ENCODE results near the gene SLC25A43. TPM values are rescaled to one million over a fixed set of nuclear protein-coding genes. Genes with fewer than 3 reads are reported as not detected.

The SLC25A43 gene
- total and polyA plus RNA-seq, 2 of the 4 experiments (the other 2 are of a cell fraction) = 12.3 to 12.5 TPM

GRCh38 chrX:119410854-119411253 is 11.7 kb downstream of the SLC25A43 start:
- H4K5ac ChIP-seq (ENCODE audit: low read depth, low read length) = no peak overlapping the region
- H3K9me3 ChIP-seq (ENCODE audit: control insufficient read depth, insufficient read depth, low read length) = no peaks in the 10 kb centered on the region
- DNase-seq = no peak
- H3K79me1 ChIP-seq (ENCODE audit: low read depth in 1 of 2, low read length in 2 of 2) = peaks cover 0 to 6% of the 10 kb centered on the region in 2 experiments; a peak in 2 of 4 replicates
- no peak overlapping the region for H3K14ac ChIP-seq (replicated peaks; ENCODE audit: low read depth, low read length)
- H3K9me1 ChIP-seq (ENCODE audit: insufficient read depth, low read length) = peaks cover 3% of the 10 kb centered on the region; the same call in 1 of the 2 replicates
- H2BK15ac ChIP-seq (ENCODE audit: low read depth, low read length) = no peak overlapping the region
- H2AK5ac ChIP-seq (ENCODE audit: low read depth, low read length) = no peak overlapping the region
- intact Hi-C loops (cut with micrococcal nuclease) (no loop called here), dilution Hi-C loops (cut with HindIII; ENCODE audit: low sequenced_read_pairs, unreplicated experiment) (no loop called here), in situ Hi-C loops (cut with MboI; ENCODE audit: low sequenced_read_pairs) (no loop called here)
- no peak overlapping the region for H3K4me3 ChIP-seq (ENCODE audit: insufficient read depth, low read depth, low read length)
- H3K9ac ChIP-seq (ENCODE audit: low read depth, low read length) = no peak overlapping the region
- no peak overlapping the region for H4K91ac ChIP-seq (ENCODE audit: insufficient read depth, low read depth, low read length)
- ChIA-PET CTCF (no interaction called here), POLR2A (ENCODE audit: unreplicated experiment) (interaction anchor here (0.6 kb wide), 1 partner anchor 190 kb away, joined by 3 read pairs; no protein-coding TSS in a partner anchor)
- no peak overlapping the region for H3K56ac ChIP-seq (ENCODE audit: extremely low read depth, insufficient read depth, low read length)
- H3K27ac ChIP-seq (ENCODE audit: insufficient read depth, low read length) = no peak overlapping the region
- 0 out of 2 replicates have a peak, but pooled peaks cover 4% of the 10 kb centered on the region for H4K20me1 ChIP-seq (ENCODE audit: insufficient read depth, low read length)
- H3K4ac ChIP-seq (ENCODE audit: low read depth, low read length) = peak overlapping the region; percentile 25; the same call in 1 of the 2 replicates
- H3K4me2 ChIP-seq (ENCODE audit: low read depth, low read length) = no peak overlapping the region
- BruUV-seq (replicated peaks) = no TSS peak
- no peak overlapping the region for H2BK20ac ChIP-seq (ENCODE audit: low read depth, low read length)
- H2AK9ac ChIP-seq (replicated peaks; ENCODE audit: low read depth, low read length, poor library complexity) = no peak overlapping the region
- ATAC-seq (ENCODE audit: low read depth) = no peak
- no peak overlapping the region for H2AFZ ChIP-seq (replicated peaks; ENCODE audit: low read length, poor library complexity)
- no peaks in the 10 kb centered on the region for H3K4me1 ChIP-seq (ENCODE audit: control insufficient read depth, insufficient read depth, low read length)
- H3K18ac ChIP-seq (ENCODE audit: low read depth, low read length) = no peak overlapping the region
- no peaks in the 10 kb centered on the region for H3K27me3 ChIP-seq (ENCODE audit: control insufficient read depth, insufficient read depth, low read length)
- H3K23ac ChIP-seq (ENCODE audit: low read depth, low read length) = no peak overlapping the region
- no peak for TF ChIP-seq BHLHE40 (IDR thresholded peaks at IDR 0.05; ENCODE audit: low read depth, low read length)
- TF ChIP-seq CEBPB (IDR thresholded peaks at IDR 0.05; ENCODE audit: low read depth, low read length) = no peak
- TF ChIP-seq CTCF (conservative IDR thresholded peaks at IDR 0.05; ENCODE audit: low read depth, low read length) = no peak
- TF ChIP-seq POLR2A (IDR thresholded peaks at IDR 0.05; ENCODE audit: low read depth, low read length) = no peak
- TF ChIP-seq RFX5 (IDR thresholded peaks at IDR 0.05; ENCODE audit: low read depth, low read length) = no peak
- TF ChIP-seq SMC3 (IDR thresholded peaks at IDR 0.05; ENCODE audit: low read depth, low read length) = no peak
- no peak for TF ChIP-seq NFE2L2 (IDR thresholded peaks at IDR 0.05; ENCODE audit: low read depth, low read length)
- TF ChIP-seq MXI1 (IDR thresholded peaks at IDR 0.05; ENCODE audit: borderline replicate concordance, low read depth, low read length) = no peak
- no peak for TF ChIP-seq USF2 (IDR thresholded peaks at IDR 0.05; ENCODE audit: low read depth, low read length)
- no peak for TF ChIP-seq MAFK (IDR thresholded peaks at IDR 0.05; ENCODE audit: low read depth, low read length)
- TF ChIP-seq RAD21 (IDR thresholded peaks at IDR 0.05; ENCODE audit: low read length) = no peak
- TF ChIP-seq ELK1 (IDR thresholded peaks at IDR 0.05; ENCODE audit: borderline replicate concordance, low read depth, low read length) = no peak
- TF ChIP-seq RCOR1 (IDR thresholded peaks at IDR 0.05; ENCODE audit: insufficient replicate concordance, low read length) = no peak
- H2BK120ac ChIP-seq (ENCODE audit: low read depth, low read length) = no peak overlapping the region
- no peak overlapping the region for H2BK5ac ChIP-seq (ENCODE audit: low read depth, low read length, poor library complexity, severe bottlenecking)
- H4K8ac ChIP-seq (ENCODE audit: low read depth in 2 of 2, low read length in 2 of 2) = no peak overlapping the region
- no peaks in the 10 kb centered on the region; the same call in 1 of the 2 replicates for H3K36me3 ChIP-seq (ENCODE audit: control insufficient read depth, insufficient read depth, low read length)
- no CpG with 5 or more reads among the region's 3 CpGs for WGBS, 2 experiments (ENCODE audit: extremely low coverage in 2 of 2, insufficient read length in 1 of 2)
